HEK293 (cell line): ENCODE data around the gene NRIP2.

Experiments used
- CTCF ChIA-PET: fragments of 350-600 bp; formaldehyde crosslinking; extraction: SDS; loops from one replicate; lab custom pipeline; 2021; ENCODE audit warnings: antibody characterized with exemption; lab: Yijun Ruan, JAX
- POLR2A ChIA-PET: fragments of 300-600 bp; formaldehyde crosslinking; extraction: SDS; loops from one replicate; lab custom pipeline; 2020; ENCODE audit warnings: antibody characterized with exemption, inconsistent platforms; lab: Yijun Ruan, JAX
- H3K27ac ChIP-seq: fragments of 200-500 bp; sonication (Bioruptor generic); 2 replicates; pipeline ENCODE4 v1.5.1; 2014; ENCODE audit warnings: low read depth, low read length, control low read depth, inconsistent platforms; ENCODE audit errors: extremely low read depth
- H3K36me3 ChIP-seq, 2 experiments: fragments of 200-500 bp in 1 of 2; sonication (Bioruptor generic) in 1 of 2; 1 replicate in 1 of 2; 2 replicates in 1 of 2; pipeline ENCODE4 v1.5.1; 2014 to 2017; ENCODE audit warnings: inconsistent platforms in 2 of 2, low read length in 2 of 2; ENCODE audit not compliant: control insufficient read depth in 2 of 2, insufficient read depth in 1 of 2
- H3K4me1 ChIP-seq: fragments of 200-500 bp; sonication (Bioruptor generic); 2 replicates; pipeline ENCODE4 v1.5.1; 2014; ENCODE audit warnings: mild to moderate bottlenecking, low read length, inconsistent platforms; ENCODE audit not compliant: control insufficient read depth, insufficient read depth
- H3K4me3 ChIP-seq: 2 replicates; pipeline ENCODE4 v1.5.1; 2011; ENCODE audit warnings: low read depth, mild to moderate bottlenecking, control low read depth, low read length, moderate library complexity
- H3K9me3 ChIP-seq: fragments of 200-500 bp; sonication (Bioruptor generic); 2 replicates; pipeline ENCODE4 v1.5.1; 2014; ENCODE audit warnings: low read depth, low read length, inconsistent platforms; ENCODE audit not compliant: control insufficient read depth, insufficient read depth
- BCL11A ChIP-seq: fragments of 450-650 bp; formaldehyde crosslinking; IDR thresholded peaks from 2 replicates; pipeline ENCODE4 v1.5.1; 2016; ENCODE audit warnings: low read depth, missing biosample characterization, missing genetic modification characterization
- GFI1B ChIP-seq: fragments of 450-650 bp; formaldehyde crosslinking; IDR thresholded peaks from 2 replicates; pipeline ENCODE4 v1.5.1; 2016; ENCODE audit warnings: missing biosample characterization, missing genetic modification characterization
- GLI2 ChIP-seq: fragments of 450-650 bp; formaldehyde crosslinking; IDR thresholded peaks from 2 replicates; pipeline ENCODE4; 2017; ENCODE audit warnings: missing biosample characterization, missing genetic modification characterization, low read depth, borderline replicate concordance
- IKZF3 ChIP-seq: fragments of 450-650 bp; IDR thresholded peaks from 2 replicates; pipeline ENCODE4 v1.5.0; 2018; ENCODE audit warnings: missing biosample characterization, mild to moderate bottlenecking, missing genetic modification characterization, moderate library complexity
- MEIS1 ChIP-seq: sonication (generic); formaldehyde crosslinking; IDR thresholded peaks from 2 replicates; pipeline ENCODE4 v1.8.1; 2022; ENCODE audit warnings: missing genetic modification reagents, mild to moderate bottlenecking, borderline replicate concordance
- SP2 ChIP-seq: fragments of 450-650 bp; formaldehyde crosslinking; IDR thresholded peaks from 2 replicates; pipeline ENCODE4 v1.5.1; 2016; ENCODE audit warnings: missing biosample characterization, missing genetic modification characterization
- WT1 ChIP-seq: fragments of 450-650 bp; formaldehyde crosslinking; IDR thresholded peaks from 2 replicates; pipeline ENCODE4 v1.5.1; 2016; ENCODE audit warnings: missing biosample characterization, missing genetic modification characterization
- ZBTB17 ChIP-seq: fragments of 450-650 bp; formaldehyde crosslinking; IDR thresholded peaks from 2 replicates; pipeline ENCODE4 v1.5.1; 2016; ENCODE audit warnings: missing biosample characterization, missing genetic modification characterization
- ZFP69B ChIP-seq: fragments of 450-650 bp; formaldehyde crosslinking; IDR thresholded peaks from 2 replicates; pipeline ENCODE4 v1.5.1; 2016; ENCODE audit warnings: missing biosample characterization, missing genetic modification characterization
- ZIC2 ChIP-seq: fragments of 450-650 bp; formaldehyde crosslinking; IDR thresholded peaks from 2 replicates; pipeline ENCODE4 v1.5.1; 2016; ENCODE audit warnings: missing biosample characterization, missing genetic modification characterization
- ZNF146 ChIP-seq: fragments of 450-650 bp; formaldehyde crosslinking; IDR thresholded peaks from 2 replicates; pipeline ENCODE4 v1.5.1; 2016; ENCODE audit warnings: missing biosample characterization, missing genetic modification characterization
- ZNF223 ChIP-seq: fragments of 450-650 bp; formaldehyde crosslinking; IDR thresholded peaks from 2 replicates; pipeline ENCODE4 v1.5.1; 2016; ENCODE audit warnings: missing biosample characterization, missing genetic modification characterization
- ZNF239 ChIP-seq: fragments of 450-650 bp; formaldehyde crosslinking; IDR thresholded peaks from 2 replicates; pipeline ENCODE4 v1.5.1; 2016; ENCODE audit warnings: missing biosample characterization, missing genetic modification characterization
- ZNF248 ChIP-seq: fragments of 450-650 bp; formaldehyde crosslinking; IDR thresholded peaks from 2 replicates; pipeline ENCODE4 v1.5.1; 2017; ENCODE audit warnings: missing biosample characterization, missing genetic modification characterization
- ZNF350 ChIP-seq: fragments of 450-650 bp; formaldehyde crosslinking; IDR thresholded peaks from 2 replicates; pipeline ENCODE4 v1.5.0; 2017; ENCODE audit warnings: missing biosample characterization, mild to moderate bottlenecking, missing genetic modification characterization
- ZNF404 ChIP-seq: fragments of 450-650 bp; formaldehyde crosslinking; IDR thresholded peaks from 2 replicates; pipeline ENCODE4 v1.5.1; 2017; ENCODE audit warnings: missing biosample characterization, missing genetic modification characterization
- ZNF426 ChIP-seq: fragments of 450-650 bp; formaldehyde crosslinking; IDR thresholded peaks from 2 replicates; pipeline ENCODE4 v1.5.1; 2017; ENCODE audit warnings: missing biosample characterization, missing genetic modification characterization, mild to moderate bottlenecking, inconsistent platforms, moderate library complexity
- ZNF521 ChIP-seq: fragments of 450-650 bp; formaldehyde crosslinking; IDR thresholded peaks from 2 replicates; pipeline ENCODE4 v1.5.1; 2017; ENCODE audit warnings: missing biosample characterization, mild to moderate bottlenecking, missing genetic modification characterization
- ZNF529 ChIP-seq: fragments of 450-650 bp; formaldehyde crosslinking; IDR thresholded peaks from 2 replicates; pipeline ENCODE4 v1.5.1; 2017; ENCODE audit warnings: missing genetic modification characterization, missing biosample characterization; ENCODE audit not compliant: insufficient replicate concordance
- ZNF530 ChIP-seq: fragments of 450-650 bp; formaldehyde crosslinking; IDR thresholded peaks from 2 replicates; pipeline ENCODE4 v1.5.1; 2016; ENCODE audit warnings: low read depth, missing biosample characterization, missing genetic modification characterization
- ZNF664 ChIP-seq: fragments of 450-650 bp; formaldehyde crosslinking; IDR thresholded peaks from 2 replicates; pipeline ENCODE4 v1.5.1; 2016; ENCODE audit warnings: missing biosample characterization, missing genetic modification characterization
- ZNF792 ChIP-seq: fragments of 450-650 bp; formaldehyde crosslinking; IDR thresholded peaks from 2 replicates; pipeline ENCODE4 v1.5.1; 2016; ENCODE audit warnings: missing biosample characterization, missing genetic modification characterization
- TF ChIP-seq, protein P1 (sequence below): fragments of 450-650 bp; formaldehyde crosslinking; IDR thresholded peaks from 2 replicates; pipeline ENCODE4 v1.5.1; 2016; ENCODE audit warnings: missing biosample characterization, missing genetic modification characterization
- TF ChIP-seq, protein P2 (sequence below): fragments of 450-650 bp; formaldehyde crosslinking; IDR thresholded peaks from 2 replicates; pipeline ENCODE4 v1.5.1; 2016; ENCODE audit warnings: missing biosample characterization, missing genetic modification characterization
- TF ChIP-seq, protein P3 (sequence below): fragments of 450-650 bp; formaldehyde crosslinking; IDR thresholded peaks from 2 replicates; pipeline ENCODE4 v1.5.1; 2016; ENCODE audit warnings: missing biosample characterization, missing genetic modification characterization
- TF ChIP-seq, protein P4 (sequence below): fragments of 450-650 bp; formaldehyde crosslinking; IDR thresholded peaks from 2 replicates; pipeline ENCODE4 v1.5.1; 2016; ENCODE audit warnings: missing biosample characterization, missing genetic modification characterization
- TF ChIP-seq, protein P5 (sequence below): fragments of 450-650 bp; formaldehyde crosslinking; IDR thresholded peaks from 2 replicates; pipeline ENCODE4 v1.5.1; 2016; ENCODE audit warnings: missing biosample characterization, missing genetic modification characterization
- TF ChIP-seq, protein P6 (sequence below): IDR thresholded peaks from 2 replicates; pipeline ENCODE4 v1.6.1; 2011; ENCODE audit warnings: mild to moderate bottlenecking, low read depth, low read length, borderline replicate concordance

NRIP2 gene

DNA sequence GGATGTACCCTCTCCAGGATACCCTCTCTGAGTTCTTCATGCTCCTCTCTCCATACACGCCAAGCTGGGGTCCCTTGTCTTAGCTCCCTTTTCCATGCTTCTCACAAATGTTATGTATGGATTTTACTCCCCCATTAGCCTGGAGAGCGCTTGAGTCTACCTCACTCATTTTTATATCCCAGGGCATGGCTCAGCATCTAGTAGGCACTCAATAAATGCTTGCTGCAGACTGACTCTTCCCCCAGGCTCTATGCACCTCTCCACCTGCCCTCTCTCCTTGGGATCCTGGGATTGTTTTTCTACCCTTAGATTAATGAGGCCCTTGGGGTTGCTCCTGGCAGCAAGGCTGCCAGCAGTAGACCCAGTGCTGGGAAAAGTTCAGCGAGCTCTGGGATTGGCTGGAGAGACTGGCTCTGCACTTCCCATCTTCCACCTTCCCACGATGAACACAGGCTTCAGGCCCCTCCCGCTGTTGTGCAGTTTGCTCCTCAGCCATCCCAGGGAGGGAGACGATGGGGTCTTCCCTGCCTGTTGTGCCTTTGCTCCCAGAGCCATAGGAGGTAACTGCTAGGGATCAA, 2.2 kb downstream of the NRIP2 start:
- no peak overlapping the region for H3K27ac ChIP-seq
- TF ChIP-seq, protein P1, sequence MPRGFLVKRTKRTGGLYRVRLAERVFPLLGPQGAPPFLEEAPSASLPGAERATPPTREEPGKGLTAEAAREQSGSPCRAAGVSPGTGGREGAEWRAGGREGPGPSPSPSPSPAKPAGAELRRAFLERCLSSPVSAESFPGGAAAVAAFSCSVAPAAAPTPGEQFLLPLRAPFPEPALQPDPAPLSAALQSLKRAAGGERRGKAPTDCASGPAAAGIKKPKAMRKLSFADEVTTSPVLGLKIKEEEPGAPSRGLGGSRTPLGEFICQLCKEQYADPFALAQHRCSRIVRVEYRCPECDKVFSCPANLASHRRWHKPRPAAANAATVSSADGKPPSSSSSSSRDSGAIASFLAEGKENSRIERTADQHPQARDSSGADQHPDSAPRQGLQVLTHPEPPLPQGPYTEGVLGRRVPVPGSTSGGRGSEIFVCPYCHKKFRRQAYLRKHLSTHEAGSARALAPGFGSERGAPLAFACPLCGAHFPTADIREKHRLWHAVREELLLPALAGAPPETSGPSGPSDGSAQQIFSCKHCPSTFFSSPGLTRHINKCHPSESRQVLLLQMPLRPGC (tag by site-specific recombination): no peak
- TF ChIP-seq ZNF521 (tag by site-specific recombination): no peak
- TF ChIP-seq ZNF223 (tag by site-specific recombination): no peak
- no peak for TF ChIP-seq ZNF248
- TF ChIP-seq, protein P2, sequence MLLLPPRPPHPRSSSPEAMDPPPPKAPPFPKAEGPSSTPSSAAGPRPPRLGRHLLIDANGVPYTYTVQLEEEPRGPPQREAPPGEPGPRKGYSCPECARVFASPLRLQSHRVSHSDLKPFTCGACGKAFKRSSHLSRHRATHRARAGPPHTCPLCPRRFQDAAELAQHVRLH (tag by site-specific recombination): no peak
- no peak for TF ChIP-seq BCL11A (tag by site-specific recombination)
- 0 out of 2 replicates have a peak, but pooled peaks have one; percentile 54 for TF ChIP-seq ZNF792 (tag by site-specific recombination)
- TF ChIP-seq IKZF3 (tag by site-specific recombination): no peak
- no peak for TF ChIP-seq ZFP69B (tag by site-specific recombination)
- TF ChIP-seq ZNF529 (tag by site-specific recombination): no peak
- no peak for TF ChIP-seq ZNF239 (tag by site-specific recombination)
- peak; percentile 25; the same call in 1 of the 2 replicates for TF ChIP-seq SP2 (tag by site-specific recombination)
- no peak for TF ChIP-seq ZNF350 (tag by site-specific recombination)
- TF ChIP-seq ZNF664 (tag by site-specific recombination): peak; percentile 84
- TF ChIP-seq, protein P3, sequence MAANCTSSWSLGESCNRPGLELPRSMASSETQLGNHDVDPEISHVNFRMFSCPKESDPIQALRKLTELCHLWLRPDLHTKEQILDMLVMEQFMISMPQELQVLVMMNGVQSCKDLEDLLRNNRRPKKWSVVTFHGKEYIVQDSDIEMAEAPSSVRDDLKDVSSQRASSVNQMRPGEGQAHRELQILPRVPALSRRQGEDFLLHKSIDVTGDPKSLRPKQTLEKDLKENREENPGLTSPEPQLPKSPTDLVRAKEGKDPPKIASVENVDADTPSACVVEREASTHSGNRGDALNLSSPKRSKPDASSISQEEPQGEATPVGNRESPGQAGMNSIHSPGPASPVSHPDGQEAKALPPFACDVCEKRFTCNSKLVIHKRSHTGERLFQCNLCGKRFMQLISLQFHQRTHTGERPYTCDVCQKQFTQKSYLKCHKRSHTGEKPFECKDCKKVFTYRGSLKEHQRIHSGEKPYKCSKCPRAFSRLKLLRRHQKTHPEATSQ: no peak
- TF ChIP-seq, protein P4, sequence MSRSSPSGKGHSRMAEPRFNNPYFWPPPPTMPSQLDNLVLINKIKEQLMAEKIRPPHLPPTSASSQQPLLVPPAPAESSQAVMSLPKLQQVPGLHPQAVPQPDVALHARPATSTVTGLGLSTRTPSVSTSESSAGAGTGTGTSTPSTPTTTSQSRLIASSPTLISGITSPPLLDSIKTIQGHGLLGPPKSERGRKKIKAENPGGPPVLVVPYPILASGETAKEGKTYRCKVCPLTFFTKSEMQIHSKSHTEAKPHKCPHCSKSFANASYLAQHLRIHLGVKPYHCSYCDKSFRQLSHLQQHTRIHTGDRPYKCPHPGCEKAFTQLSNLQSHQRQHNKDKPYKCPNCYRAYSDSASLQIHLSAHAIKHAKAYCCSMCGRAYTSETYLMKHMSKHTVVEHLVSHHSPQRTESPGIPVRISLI (tag by site-specific recombination): no peak
- no peak for TF ChIP-seq ZNF530 (tag by site-specific recombination)
- TF ChIP-seq ZBTB17 (tag by site-specific recombination): peak; percentile 93
- TF ChIP-seq GLI2 (tag by site-specific recombination): no peak
- peak; percentile 49; the same call in 1 of the 2 replicates for TF ChIP-seq ZIC2 (tag by site-specific recombination)
- TF ChIP-seq ZNF404 (tag by site-specific recombination): no peak
- TF ChIP-seq ZNF146 (tag by site-specific recombination): no peak
- TF ChIP-seq, protein P5, sequence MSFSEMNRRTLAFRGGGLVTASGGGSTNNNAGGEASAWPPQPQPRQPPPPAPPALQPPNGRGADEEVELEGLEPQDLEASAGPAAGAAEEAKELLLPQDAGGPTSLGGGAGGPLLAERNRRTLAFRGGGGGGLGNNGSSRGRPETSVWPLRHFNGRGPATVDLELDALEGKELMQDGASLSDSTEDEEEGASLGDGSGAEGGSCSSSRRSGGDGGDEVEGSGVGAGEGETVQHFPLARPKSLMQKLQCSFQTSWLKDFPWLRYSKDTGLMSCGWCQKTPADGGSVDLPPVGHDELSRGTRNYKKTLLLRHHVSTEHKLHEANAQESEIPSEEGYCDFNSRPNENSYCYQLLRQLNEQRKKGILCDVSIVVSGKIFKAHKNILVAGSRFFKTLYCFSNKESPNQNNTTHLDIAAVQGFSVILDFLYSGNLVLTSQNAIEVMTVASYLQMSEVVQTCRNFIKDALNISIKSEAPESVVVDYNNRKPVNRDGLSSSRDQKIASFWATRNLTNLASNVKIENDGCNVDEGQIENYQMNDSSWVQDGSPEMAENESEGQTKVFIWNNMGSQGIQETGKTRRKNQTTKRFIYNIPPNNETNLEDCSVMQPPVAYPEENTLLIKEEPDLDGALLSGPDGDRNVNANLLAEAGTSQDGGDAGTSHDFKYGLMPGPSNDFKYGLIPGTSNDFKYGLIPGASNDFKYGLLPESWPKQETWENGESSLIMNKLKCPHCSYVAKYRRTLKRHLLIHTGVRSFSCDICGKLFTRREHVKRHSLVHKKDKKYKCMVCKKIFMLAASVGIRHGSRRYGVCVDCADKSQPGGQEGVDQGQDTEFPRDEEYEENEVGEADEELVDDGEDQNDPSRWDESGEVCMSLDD (tag by site-specific recombination): no peak
- TF ChIP-seq WT1 (tag by site-specific recombination): no peak
- TF ChIP-seq, protein P6, sequence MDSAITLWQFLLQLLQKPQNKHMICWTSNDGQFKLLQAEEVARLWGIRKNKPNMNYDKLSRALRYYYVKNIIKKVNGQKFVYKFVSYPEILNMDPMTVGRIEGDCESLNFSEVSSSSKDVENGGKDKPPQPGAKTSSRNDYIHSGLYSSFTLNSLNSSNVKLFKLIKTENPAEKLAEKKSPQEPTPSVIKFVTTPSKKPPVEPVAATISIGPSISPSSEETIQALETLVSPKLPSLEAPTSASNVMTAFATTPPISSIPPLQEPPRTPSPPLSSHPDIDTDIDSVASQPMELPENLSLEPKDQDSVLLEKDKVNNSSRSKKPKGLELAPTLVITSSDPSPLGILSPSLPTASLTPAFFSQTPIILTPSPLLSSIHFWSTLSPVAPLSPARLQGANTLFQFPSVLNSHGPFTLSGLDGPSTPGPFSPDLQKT: no peak
- no peak for TF ChIP-seq ZNF426 (tag by site-specific recombination)
- no peak for TF ChIP-seq MEIS1 (CRISPR knock-in tag)
- TF ChIP-seq GFI1B: no peak
- ChIA-PET POLR2A (no interaction called here), CTCF (interaction anchor here (0.8 to 2.2 kb wide), 3 partner anchors 13 to 49 kb away, joined by 3 to 8 read pairs (median 4); no protein-coding TSS in a partner anchor)
- no peak overlapping the region for H3K4me3 ChIP-seq
- H3K36me3 ChIP-seq: peaks cover 12 to 35% of the 10 kb centered on the region in 2 experiments; a peak in 2 of 3 replicates
- no peaks in the 10 kb centered on the region for H3K9me3 ChIP-seq
- no peaks in the 10 kb centered on the region for H3K4me1 ChIP-seq
